ENCODE data around the gene LDLRAD3. TPM values are rescaled to one million over a fixed set of nuclear protein-coding genes. Genes with fewer than 3 reads are reported as not detected.

Gene LDLRAD3
- total RNA-seq, 1 experiment from 2014 or later: 28.1 TPM

DNA sequence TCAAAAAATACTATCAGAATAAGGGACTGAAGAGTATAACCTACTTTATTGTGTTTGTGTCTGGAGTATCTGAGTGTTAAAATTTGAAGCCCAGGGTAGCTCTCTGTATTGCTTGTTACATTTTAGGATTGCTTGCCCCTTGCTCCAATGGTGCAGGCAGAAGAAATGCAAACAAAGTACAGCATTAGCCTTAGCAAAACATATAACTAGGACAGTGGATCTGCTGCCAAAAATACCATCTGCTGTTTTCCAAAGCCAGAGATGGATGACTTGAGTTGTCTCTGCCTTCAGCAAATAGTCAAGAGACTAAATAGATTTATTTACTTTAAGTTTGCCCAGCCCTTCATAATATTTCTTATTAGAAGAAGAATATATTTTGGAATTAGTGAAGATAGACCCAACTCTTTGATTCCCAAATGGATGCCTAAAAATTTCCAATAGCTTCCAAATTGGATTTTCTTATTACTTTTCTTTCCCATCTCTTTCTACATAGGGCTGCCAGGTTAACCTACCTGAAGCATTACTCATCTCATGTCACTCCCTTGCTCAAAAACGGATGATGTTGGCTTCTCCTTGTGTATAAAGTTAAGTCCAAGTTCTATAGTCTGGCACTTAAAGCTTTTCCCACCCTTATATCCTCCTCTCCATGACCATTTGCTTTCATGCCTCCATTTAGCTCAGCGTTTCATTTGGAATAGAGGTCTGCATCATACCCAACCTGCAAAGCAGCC lies 66.3 kb downstream of the LDLRAD3 start:
- DNase-seq (ENCODE audit: low read depth, low spot score) (no peak), ATAC-seq (no peak)
- Histone ChIP-seq H3K4me3 (ENCODE audit: low read depth in 2 of 2, low read length in 2 of 2) (no peak overlapping the region), H3K36me3 (ENCODE audit: control insufficient read depth, insufficient read depth, low read length) (no peaks in the 10 kb centered on the region), H3K4me1 (ENCODE audit: control insufficient read depth, insufficient read depth, low read length) (peaks cover 30% of the 10 kb centered on the region), H3K27me3 (ENCODE audit: control insufficient read depth, insufficient read depth, low read length) (no peaks in the 10 kb centered on the region), H3K9me3 (ENCODE audit: control insufficient read depth, insufficient read depth, low read depth, low read length) (no peaks in the 10 kb centered on the region), H3K27ac (ENCODE audit: low read length) (no peak overlapping the region)
- POLR2A ChIA-PET: no interaction called here
- intact Hi-C loops (cut with micrococcal nuclease; ENCODE audit: unreplicated experiment): no loop called here
- TF ChIP-seq TCF7L2 (IDR thresholded peaks at IDR 0.05; ENCODE audit: low read depth, low read length): no peak
- TF ChIP-seq CTCF (IDR thresholded peaks at IDR 0.05): no peak
- TF ChIP-seq SIN3A (IDR thresholded peaks at IDR 0.05; ENCODE audit: borderline replicate concordance, insufficient read depth, low read depth, low read length): no peak
- TF ChIP-seq REST (IDR thresholded peaks at IDR 0.05; ENCODE audit: insufficient read depth in 1 of 2, low read depth in 2 of 2, low read length in 1 of 2): no peak
- no peak for TF ChIP-seq POLR2AphosphoS5 (IDR thresholded peaks at IDR 0.05; ENCODE audit: low read depth, low read length)
- in situ Hi-C loops (cut with HindIII; ENCODE audit: low pct_unique_long_range_greater_than_20kb, low sequenced_read_pairs): no loop called here
- no TSS peak for BruUV-seq (replicated peaks)
- CTCF ChIA-PET: no interaction called here

- Histone ChIP-seq H3K27me3 (ENCODE audit: control insufficient read depth, insufficient read depth, low read length) (no peaks in the 10 kb centered on the region), H3K4me3 (ENCODE audit: low read depth in 2 of 2, low read length in 2 of 2) (no peak overlapping the region), H3K4me1 (ENCODE audit: control insufficient read depth, insufficient read depth, low read length) (peaks cover 30% of the 10 kb centered on the region), H3K9me3 (ENCODE audit: control insufficient read depth, insufficient read depth, low read depth, low read length) (no peaks in the 10 kb centered on the region), H3K36me3 (ENCODE audit: control insufficient read depth, insufficient read depth, low read length) (no peaks in the 10 kb centered on the region), H3K27ac (ENCODE audit: low read length) (no peak overlapping the region)
- ChIA-PET POLR2A (no interaction called here), CTCF (no interaction called here)
- DNase-seq (ENCODE audit: low read depth, low spot score) (no peak), ATAC-seq (no peak)
- TF ChIP-seq CTCF (IDR thresholded peaks at IDR 0.05) (no peak), SIN3A (IDR thresholded peaks at IDR 0.05; ENCODE audit: borderline replicate concordance, insufficient read depth, low read depth, low read length) (no peak), POLR2AphosphoS5 (IDR thresholded peaks at IDR 0.05; ENCODE audit: low read depth, low read length) (no peak), TCF7L2 (IDR thresholded peaks at IDR 0.05; ENCODE audit: low read depth, low read length) (no peak), REST (IDR thresholded peaks at IDR 0.05; ENCODE audit: insufficient read depth in 1 of 2, low read depth in 2 of 2, low read length in 1 of 2) (no peak)
- no TSS peak for BruUV-seq (replicated peaks)
- in situ Hi-C loops (cut with HindIII; ENCODE audit: low pct_unique_long_range_greater_than_20kb, low sequenced_read_pairs): no loop called here
- intact Hi-C loops (cut with micrococcal nuclease; ENCODE audit: unreplicated experiment): no loop called here
Observed at GRCh38 chr11:36011574-36011973, 67.7 kb downstream of the LDLRAD3 start.

Measured in Panc1 (cell line).